ENCODE measurements around the gene CAMK2B.

GRCh38 chr7:44246396-44247113 lies 78.8 kb downstream of the CAMK2B start:
- no peak for TF ChIP-seq CTCF (IDR thresholded peaks at IDR 0.05; ENCODE audit: insufficient read depth, low read length, poor library complexity, severe bottlenecking)
- no peak for TF ChIP-seq EZH2phosphoT487 (conservative IDR thresholded peaks at IDR 0.05; ENCODE audit: low read length)
